HepG2 (cell line): ENCODE results near the gene ARHGAP21.

Experiments used
- GPN1 ChIP-seq: sonication (generic); formaldehyde crosslinking; IDR thresholded peaks from 2 replicates; pipeline ENCODE4 v1.5.1; 2020; ENCODE audit warnings: missing genetic modification reagents, borderline replicate concordance
- HOXA9 ChIP-seq: sonication (generic); formaldehyde crosslinking; IDR thresholded peaks from 2 replicates; pipeline ENCODE4 v1.8.1; 2022; ENCODE audit warnings: missing genetic modification reagents, mild to moderate bottlenecking, moderate library complexity, borderline replicate concordance
- MAX ChIP-seq: IDR thresholded peaks from 2 replicates; pipeline ENCODE4 v1.6.1; 2012; ENCODE audit warnings: inconsistent platforms
- SP1 ChIP-seq, 2 experiments: fragments of 450-650 bp in 1 of 2; sonication (generic) in 1 of 2; formaldehyde crosslinking in 1 of 2; IDR thresholded peaks; 2 replicates each; pipeline versions ENCODE4 v1.4.0 to v1.6.1; 2016 to 2020; ENCODE audit warnings: missing genetic modification reagents in 1 of 2

- TF ChIP-seq HOXA9, result no peak
- no peak for TF ChIP-seq GPN1 (CRISPR knock-in tag)
- TF ChIP-seq SP1 (IDR thresholded peaks at IDR 0.05), result no peak
- TF ChIP-seq SP1 (CRISPR knock-in tag; IDR thresholded peaks at IDR 0.05), result no peak
- no peak for TF ChIP-seq MAX
These were observed 27.0 kb upstream of the ARHGAP21 start for GRCh38 chr10:24750695-24751094.
